GM21360 (cell line): ENCODE measurements around the gene JCHAIN.
"Not testable (repeated sequence)": the region's sequence is repeated elsewhere in the genome, so short reads cannot be mapped to it uniquely, and the experiment has no call there.

Experiments used
- ATAC-seq: cut with Tn5 transposase; IDR thresholded peaks from one replicate; pipeline ENCODE4 v1.9.1; 2021; ENCODE audit warnings: mild to moderate bottlenecking, moderate library complexity; ENCODE audit not compliant: unreplicated experiment

Gene JCHAIN

GRCh38 chr4:70666369-70666768 lies at the start of gene JCHAIN:
JCHAIN (minus strand) TSS chr4:70666508; CDS start chr4:70666490, 18 bp downstream.
- no peak for ATAC-seq

- ATAC-seq = peak; percentile 9
Measured at GRCh38 chr4:70715097-70715496, 48.8 kb upstream of the JCHAIN start.

- peak; percentile 58 for ATAC-seq
Measured at GRCh38 chr4:70714079-70714887, 48.0 kb upstream of the JCHAIN start.

- peak; percentile 44 for ATAC-seq
Measured at GRCh38 chr4:70713453-70714078, 47.3 kb upstream of the JCHAIN start.

- ATAC-seq = no peak
Measured at GRCh38 chr4:70712604-70713452, 46.5 kb upstream of the JCHAIN start.

- ATAC-seq = no peak
Measured at GRCh38 chr4:70712150-70712549, 45.8 kb upstream of the JCHAIN start.

GRCh38 chr4:70711599-70711998 lies 45.3 kb upstream of the JCHAIN start:
- ATAC-seq = no peak

GRCh38 chr4:70709611-70710205 lies 43.4 kb upstream of the JCHAIN start:
- no peak for ATAC-seq

GRCh38 chr4:70706516-70706915 lies 40.2 kb upstream of the JCHAIN start:
- no peak for ATAC-seq

- peak; percentile 0 for ATAC-seq
Measured at GRCh38 chr4:70706044-70706461, 39.7 kb upstream of the JCHAIN start.

- ATAC-seq = peak; percentile 54
Measured at GRCh38 chr4:70705183-70706043, 39.1 kb upstream of the JCHAIN start.

GRCh38 chr4:70704931-70705182 lies 38.5 kb upstream of the JCHAIN start:
- peak; percentile 32 for ATAC-seq

GRCh38 chr4:70704215-70704930 lies 38.1 kb upstream of the JCHAIN start:
- ATAC-seq = peak; percentile 58

- no peak for ATAC-seq
Measured at GRCh38 chr4:70703619-70704214, 37.4 kb upstream of the JCHAIN start.

- not testable (repeated sequence) for ATAC-seq
Measured at GRCh38 chr4:70702592-70702991, 36.3 kb upstream of the JCHAIN start.

GRCh38 chr4:70701271-70701670 lies 35.0 kb upstream of the JCHAIN start:
- no peak for ATAC-seq

GRCh38 chr4:70700712-70701111 lies 34.4 kb upstream of the JCHAIN start:
- ATAC-seq = no peak

- not testable (repeated sequence) for ATAC-seq
Measured at GRCh38 chr4:70698435-70698834, 32.1 kb upstream of the JCHAIN start.

GRCh38 chr4:70694633-70695032 lies 28.3 kb upstream of the JCHAIN start:
- not testable (repeated sequence) for ATAC-seq
